ENCODE results near the gene SRR. TPM values are rescaled to one million over a fixed set of nuclear protein-coding genes. Genes with fewer than 3 reads are reported as not detected.

Gene SRR
- total RNA-seq, 1 donor from 2014 or later: 22.0 TPM

DNA sequence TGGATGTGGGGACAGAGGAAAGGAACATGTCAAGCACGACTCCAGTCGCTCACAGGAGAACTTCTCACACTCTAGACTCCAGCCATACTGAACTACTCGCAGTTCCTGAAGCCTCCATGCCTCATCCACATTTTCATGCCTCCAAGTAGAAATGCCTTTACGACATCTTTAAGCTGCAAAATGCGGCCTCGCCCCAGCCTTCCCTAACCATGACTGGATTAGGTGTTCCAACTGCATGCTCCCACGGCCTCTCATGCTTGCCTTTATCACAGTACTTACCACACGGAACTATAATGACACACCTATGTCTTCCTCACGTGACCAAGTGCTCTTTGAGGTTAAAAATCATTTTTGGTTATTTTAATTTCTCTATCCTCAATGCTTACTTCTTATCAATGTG lies 24.0 kb upstream of the SRR start:
- no peak overlapping the region for H3K27ac Mint-ChIP-seq (ENCODE audit: unreplicated experiment)
- H3K4me1 Mint-ChIP-seq (ENCODE audit: low read depth, unreplicated experiment): peaks cover 2% of the 10 kb centered on the region
- H3K9me3 Mint-ChIP-seq (ENCODE audit: unreplicated experiment): no peaks in the 10 kb centered on the region
- no peak overlapping the region for H3K4me3 Mint-ChIP-seq (ENCODE audit: unreplicated experiment)
- H3K27me3 Mint-ChIP-seq (ENCODE audit: unreplicated experiment): peaks cover 2% of the 10 kb centered on the region
- DNase-seq: no peak
- TF ChIP-seq, protein P1, sequence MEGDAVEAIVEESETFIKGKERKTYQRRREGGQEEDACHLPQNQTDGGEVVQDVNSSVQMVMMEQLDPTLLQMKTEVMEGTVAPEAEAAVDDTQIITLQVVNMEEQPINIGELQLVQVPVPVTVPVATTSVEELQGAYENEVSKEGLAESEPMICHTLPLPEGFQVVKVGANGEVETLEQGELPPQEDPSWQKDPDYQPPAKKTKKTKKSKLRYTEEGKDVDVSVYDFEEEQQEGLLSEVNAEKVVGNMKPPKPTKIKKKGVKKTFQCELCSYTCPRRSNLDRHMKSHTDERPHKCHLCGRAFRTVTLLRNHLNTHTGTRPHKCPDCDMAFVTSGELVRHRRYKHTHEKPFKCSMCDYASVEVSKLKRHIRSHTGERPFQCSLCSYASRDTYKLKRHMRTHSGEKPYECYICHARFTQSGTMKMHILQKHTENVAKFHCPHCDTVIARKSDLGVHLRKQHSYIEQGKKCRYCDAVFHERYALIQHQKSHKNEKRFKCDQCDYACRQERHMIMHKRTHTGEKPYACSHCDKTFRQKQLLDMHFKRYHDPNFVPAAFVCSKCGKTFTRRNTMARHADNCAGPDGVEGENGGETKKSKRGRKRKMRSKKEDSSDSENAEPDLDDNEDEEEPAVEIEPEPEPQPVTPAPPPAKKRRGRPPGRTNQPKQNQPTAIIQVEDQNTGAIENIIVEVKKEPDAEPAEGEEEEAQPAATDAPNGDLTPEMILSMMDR (IDR thresholded peaks at IDR 0.05; ENCODE audit: partially characterized antibody, unreplicated experiment): no peak
- H3K36me3 Mint-ChIP-seq (ENCODE audit: unreplicated experiment): peaks cover 5% of the 10 kb centered on the region

DNA sequence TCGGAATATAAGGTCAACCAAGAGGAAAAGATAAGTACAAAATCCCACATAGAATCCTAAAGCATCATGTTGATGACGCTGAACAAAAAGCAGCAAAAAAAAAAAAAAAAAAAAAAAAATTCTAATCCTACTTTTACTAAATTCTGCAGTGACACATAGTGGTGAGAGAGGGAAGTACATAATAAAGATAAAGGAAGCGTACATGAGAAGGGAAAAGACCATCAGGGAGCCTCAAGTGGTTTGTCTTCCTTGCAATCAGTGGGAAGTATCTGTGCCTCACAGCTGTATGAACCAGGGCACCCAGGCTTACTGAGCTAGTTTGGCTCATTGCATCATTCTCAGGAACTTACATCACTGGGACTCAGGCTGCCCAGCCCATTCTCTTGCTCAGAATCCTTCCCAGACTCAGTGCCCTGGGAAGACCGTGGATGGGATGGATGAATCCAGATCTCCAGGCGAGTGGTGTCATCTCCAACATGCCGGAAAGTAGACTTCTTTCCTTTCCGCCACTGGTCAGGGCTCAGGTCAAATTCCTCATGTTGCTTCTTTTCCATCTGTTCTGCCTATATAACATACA lies 21.4 kb upstream of the SRR start:
- Mint-ChIP-seq H3K4me3 (ENCODE audit: unreplicated experiment) (no peak overlapping the region), H3K36me3 (ENCODE audit: unreplicated experiment) (peaks cover 5% of the 10 kb centered on the region), H3K9me3 (ENCODE audit: unreplicated experiment) (no peaks in the 10 kb centered on the region), H3K4me1 (ENCODE audit: low read depth, unreplicated experiment) (peaks cover 2% of the 10 kb centered on the region), H3K27ac (ENCODE audit: unreplicated experiment) (peak overlapping the region; percentile 14), H3K27me3 (ENCODE audit: unreplicated experiment) (peaks cover 4% of the 10 kb centered on the region)
- DNase-seq: no peak
- TF ChIP-seq, protein P1 (IDR thresholded peaks at IDR 0.05; ENCODE audit: partially characterized antibody, unreplicated experiment): peak; percentile 80

DNA sequence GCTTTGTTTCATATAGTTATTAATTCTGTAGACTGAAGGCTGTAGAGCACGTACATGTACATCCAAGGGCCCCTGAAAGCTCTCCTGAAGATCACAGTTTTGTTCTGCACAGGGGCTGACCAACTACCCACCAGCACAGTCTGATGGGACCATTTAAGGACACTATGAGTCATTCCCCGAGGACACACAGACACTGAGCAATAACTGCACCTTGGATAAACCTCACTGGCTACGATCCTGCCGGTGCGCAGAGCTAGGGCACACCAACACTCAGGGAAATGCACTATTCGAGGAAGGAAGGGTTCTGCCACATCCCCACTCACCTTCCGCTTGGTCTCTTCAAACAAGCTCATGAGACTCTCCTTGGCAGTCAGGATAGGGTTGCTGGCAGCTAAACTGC lies 20.4 kb upstream of the SRR start:
- Mint-ChIP-seq H3K4me1 (ENCODE audit: low read depth, unreplicated experiment) (peaks cover 2% of the 10 kb centered on the region), H3K27ac (ENCODE audit: unreplicated experiment) (no peak overlapping the region), H3K4me3 (ENCODE audit: unreplicated experiment) (no peak overlapping the region), H3K36me3 (ENCODE audit: unreplicated experiment) (peaks cover 5% of the 10 kb centered on the region), H3K9me3 (ENCODE audit: unreplicated experiment) (no peaks in the 10 kb centered on the region), H3K27me3 (ENCODE audit: unreplicated experiment) (peaks cover 4% of the 10 kb centered on the region)
- no peak for DNase-seq
- TF ChIP-seq, protein P1 (IDR thresholded peaks at IDR 0.05; ENCODE audit: partially characterized antibody, unreplicated experiment): no peak

DNA sequence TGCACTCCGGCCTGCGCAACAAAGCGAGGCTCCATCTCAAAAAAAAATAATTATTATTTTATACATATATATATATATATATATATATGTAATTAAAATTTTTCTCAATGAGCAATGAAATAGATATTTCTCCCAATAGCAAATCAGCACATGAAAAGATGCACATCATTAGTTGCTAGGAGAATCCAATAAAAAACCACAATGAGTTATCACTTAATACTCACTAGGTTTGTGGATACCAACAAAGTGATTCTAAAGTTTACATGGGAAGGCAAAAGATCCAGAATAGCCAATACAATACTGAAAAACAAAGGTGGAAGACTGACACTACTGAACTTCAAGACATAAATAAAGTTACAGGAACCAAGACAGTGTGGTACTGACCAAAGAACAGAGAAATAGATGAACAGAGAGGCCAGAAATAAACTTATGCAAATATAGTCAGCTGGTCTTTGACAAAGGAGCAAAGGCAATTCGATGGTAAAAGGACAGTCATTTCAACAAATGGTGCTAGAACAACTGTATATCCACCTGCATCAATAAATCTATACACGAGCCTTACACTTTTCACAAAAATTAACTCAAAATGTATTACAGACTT lies 13.8 kb upstream of the SRR start:
- peaks cover 5% of the 10 kb centered on the region for H3K27me3 Mint-ChIP-seq (ENCODE audit: unreplicated experiment)
- H3K4me1 Mint-ChIP-seq (ENCODE audit: low read depth, unreplicated experiment): no peaks in the 10 kb centered on the region
- TF ChIP-seq, protein P1 (IDR thresholded peaks at IDR 0.05; ENCODE audit: partially characterized antibody, unreplicated experiment): no peak
- H3K4me3 Mint-ChIP-seq (ENCODE audit: unreplicated experiment): no peak overlapping the region
- no peaks in the 10 kb centered on the region for H3K36me3 Mint-ChIP-seq (ENCODE audit: unreplicated experiment)
- no peaks in the 10 kb centered on the region for H3K9me3 Mint-ChIP-seq (ENCODE audit: unreplicated experiment)
- H3K27ac Mint-ChIP-seq (ENCODE audit: unreplicated experiment): no peak overlapping the region
- DNase-seq: no peak

DNA sequence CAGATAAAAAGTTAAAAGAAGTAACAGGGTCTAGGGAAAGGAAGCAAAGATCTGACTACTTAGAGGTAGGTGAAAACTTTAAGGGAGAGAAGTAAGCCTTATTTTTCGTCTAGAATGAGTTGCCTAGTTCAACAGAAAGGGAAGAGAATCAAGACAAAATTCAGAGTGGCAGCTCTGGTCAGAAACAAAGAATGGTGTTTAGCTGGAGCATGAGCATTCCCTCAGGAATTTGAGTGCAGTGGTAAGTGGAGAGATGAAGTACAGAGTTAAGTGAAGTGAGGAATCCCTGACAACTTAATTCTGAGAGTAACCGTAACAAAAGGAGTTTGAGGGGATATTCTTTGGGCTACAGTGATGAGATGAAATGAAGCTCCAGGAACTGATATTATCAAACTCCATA lies 11.7 kb upstream of the SRR start:
- Mint-ChIP-seq H3K36me3 (ENCODE audit: unreplicated experiment) (no peaks in the 10 kb centered on the region), H3K4me3 (ENCODE audit: unreplicated experiment) (no peak overlapping the region), H3K4me1 (ENCODE audit: low read depth, unreplicated experiment) (peaks cover 1% of the 10 kb centered on the region), H3K9me3 (ENCODE audit: unreplicated experiment) (no peaks in the 10 kb centered on the region), H3K27me3 (ENCODE audit: unreplicated experiment) (peaks cover 3% of the 10 kb centered on the region), H3K27ac (ENCODE audit: unreplicated experiment) (no peak overlapping the region)
- TF ChIP-seq, protein P1 (IDR thresholded peaks at IDR 0.05; ENCODE audit: partially characterized antibody, unreplicated experiment): no peak
- DNase-seq: no peak
